B cell (primary cell): Measurements from ENCODE around the gene TCAIM. TPM values are rescaled to one million over a fixed set of nuclear protein-coding genes. Genes with fewer than 3 reads are reported as not detected.

ENCODE experiments used
- ATAC-seq: fragments of 200-7000 bp; cut with Tn5 transposase; one replicate; pipeline ENCODE4 v1.10.0; 2021; ENCODE audit warnings: low read depth, mild to moderate bottlenecking, moderate number of reproducible peaks, moderate library complexity
- CTCF ChIA-PET: fragments of 350-600 bp; sonication (Branson Sonifier 250); formaldehyde crosslinking; loops from one replicate; lab custom pipeline; 2021; ENCODE audit warnings: antibody characterized with exemption, inconsistent platforms; lab: Charles Lee
- POLR2A ChIA-PET: fragments of 350-600 bp; sonication (Branson Sonifier 250); formaldehyde crosslinking; loops from one replicate; lab custom pipeline; 2021; ENCODE audit warnings: antibody characterized with exemption; lab: Charles Lee
- DNase-seq: peaks from one replicate; pipeline ENCODE4 v3.0.0; 2013
- H2AFZ ChIP-seq: 2 replicates; pipeline ENCODE4 v1.6.1; 2012; ENCODE audit warnings: mild to moderate bottlenecking, low read depth, low read length; ENCODE audit not compliant: insufficient read depth, poor library complexity, severe bottlenecking
- H3K27ac ChIP-seq, 2 donors: 1 replicate in 1 of 2; 2 replicates in 1 of 2; pipeline ENCODE4 v1.5.1; 2012 to 2013; ENCODE audit warnings: low read length in 2 of 2, mild to moderate bottlenecking in 2 of 2, moderate library complexity in 1 of 2
- H3K27me3 ChIP-seq, 4 experiments: fragments of 200-600 bp in 1 of 4; sonication (generic) in 1 of 4; replicated peaks in 1 of 4; 1 replicate in 2 of 4; 2 replicates in 2 of 4; pipeline versions ENCODE4 v1.6.1 to v1.7.0; 2013 to 2016; ENCODE audit warnings: low read length in 3 of 4, mild to moderate bottlenecking in 2 of 4, mixed read lengths in 1 of 4, moderate library complexity in 1 of 4; ENCODE audit not compliant: insufficient read depth in 4 of 4, control insufficient read depth in 3 of 4; ENCODE audit errors: control extremely low read depth in 1 of 4
- H3K36me3 ChIP-seq, 2 experiments: replicated peaks in 1 of 2; 1 replicate in 1 of 2; 2 replicates in 1 of 2; pipeline versions ENCODE4 v1.6.1 to v1.7.1; 2013; ENCODE audit warnings: low read length in 1 of 2; ENCODE audit not compliant: insufficient read depth in 2 of 2, control insufficient read depth in 1 of 2; ENCODE audit errors: control extremely low read depth in 1 of 2, extremely low read depth in 1 of 2
- H3K4me1 ChIP-seq, 2 donors: fragments of 200-600 bp in 1 of 2; sonication (generic) in 1 of 2; 1 replicate in 1 of 2; 2 replicates in 1 of 2; pipeline versions ENCODE4 v1.5.1 to v1.6.1; 2013 to 2017; ENCODE audit warnings: low read length in 2 of 2; ENCODE audit not compliant: control insufficient read depth in 2 of 2, insufficient read depth in 2 of 2
- H3K4me2 ChIP-seq: replicated peaks from 2 replicates; pipeline ENCODE3; 2012; ENCODE audit warnings: mild to moderate bottlenecking, low read depth, low read length; ENCODE audit not compliant: poor library complexity, severe bottlenecking
- H3K4me3 ChIP-seq, 5 experiments: fragments of 200-600 bp in 1 of 5; sonication (generic) in 1 of 5; 1 replicate in 3 of 5; 2 replicates in 2 of 5; pipeline versions ENCODE4 v1.5.1 to v1.7.0; 2011 to 2016; ENCODE audit warnings: low read length in 4 of 5, mild to moderate bottlenecking in 4 of 5, low read depth in 2 of 5, control low read depth in 1 of 5, moderate library complexity in 1 of 5; ENCODE audit not compliant: insufficient read depth in 1 of 5; ENCODE audit errors: control extremely low read depth in 1 of 5, extremely low read depth in 1 of 5
- H3K79me2 ChIP-seq: fragments of 200-600 bp; sonication (generic); one replicate; pipeline ENCODE4 v1.6.0; 2016; ENCODE audit warnings: low read length; ENCODE audit not compliant: control insufficient read depth, insufficient read depth
- H3K9ac ChIP-seq: fragments of 200-600 bp; sonication (generic); 2 replicates; pipeline ENCODE4 v1.6.1; 2017; ENCODE audit warnings: mild to moderate bottlenecking, low read length, moderate library complexity
- H3K9me3 ChIP-seq, 3 donors: one replicate each; pipeline versions ENCODE4 v1.6.1 to v1.7.1; 2013; ENCODE audit warnings: low read length in 2 of 3; ENCODE audit not compliant: control insufficient read depth in 2 of 3, insufficient read depth in 1 of 3; ENCODE audit errors: control extremely low read depth in 1 of 3
- H4K20me1 ChIP-seq: 2 replicates; pipeline ENCODE4 v1.6.0; 2012; ENCODE audit warnings: mild to moderate bottlenecking, low read length; ENCODE audit not compliant: insufficient read depth, control insufficient read depth, poor library complexity, severe bottlenecking
- H3K27ac Mint-ChIP-seq: one replicate; pipeline ENCODE4 v1.8.0; 2021; ENCODE audit warnings: mixed read lengths
- H3K27me3 Mint-ChIP-seq: one replicate; pipeline ENCODE4 v1.8.0; 2021; ENCODE audit warnings: mixed read lengths
- H3K4me1 Mint-ChIP-seq: one replicate; pipeline ENCODE4 v1.8.0; 2021; ENCODE audit warnings: mixed read lengths
- H3K4me3 Mint-ChIP-seq: one replicate; pipeline ENCODE4 v1.8.0; 2021; ENCODE audit warnings: mixed read lengths
- H3K9me3 Mint-ChIP-seq: one replicate; pipeline ENCODE4 v1.8.0; 2022; ENCODE audit warnings: mixed read lengths; ENCODE audit not compliant: insufficient read depth
- EZH2 ChIP-seq: IDR thresholded peaks from 2 replicates; pipeline ENCODE4 v1.6.1; 2012; ENCODE audit warnings: borderline replicate concordance, low read depth, mild to moderate bottlenecking, moderate library complexity, low read length; ENCODE audit not compliant: insufficient read depth, poor library complexity, severe bottlenecking
- WGBS: methylation state at CpG from one replicate; pipeline ENCODE4 v1.1.5; 2013; ENCODE audit warnings: missing lambda C conversion rate; ENCODE audit not compliant: insufficient coverage; 5-methylcytosine and 5-hydroxymethylcytosine counted together
- intact Hi-C: fragments of 100-400 bp; cut with micrococcal nuclease; formaldehyde crosslinking; loops from one replicate; pipeline ENCODE4 v1.10.0; 2022
- polyA plus RNA-seq: library from polyadenylated mRNA; depleted of rRNA; stranded (reverse); fragments of >200 nt; gene quantifications from 2 replicates; pipeline ENCODE4 v1.2.3, GENCODE V29; 2012
- total RNA-seq, 2 donors: library from RNA; stranded (reverse); fragments of 120-200 nt in 1 of 2; gene quantifications; 1 replicate in 1 of 2; 2 replicates in 1 of 2; pipeline versions ENCODE4 v1.2.3 to v1.2.4, GENCODE V29; 2013 to 2022
- TF ChIP-seq, protein P1 (sequence below): fragments of 200-600 bp; IDR thresholded peaks from one replicate; pipeline ENCODE4 v1.8.0; 2022; ENCODE audit warnings: antibody characterized with exemption, mild to moderate bottlenecking

TCAIM gene
- total and polyA plus RNA-seq, 2 donors (not counting 1 experiment from before 2014, with no cell fraction given), result 4.3 to 15.8 TPM

DNA sequence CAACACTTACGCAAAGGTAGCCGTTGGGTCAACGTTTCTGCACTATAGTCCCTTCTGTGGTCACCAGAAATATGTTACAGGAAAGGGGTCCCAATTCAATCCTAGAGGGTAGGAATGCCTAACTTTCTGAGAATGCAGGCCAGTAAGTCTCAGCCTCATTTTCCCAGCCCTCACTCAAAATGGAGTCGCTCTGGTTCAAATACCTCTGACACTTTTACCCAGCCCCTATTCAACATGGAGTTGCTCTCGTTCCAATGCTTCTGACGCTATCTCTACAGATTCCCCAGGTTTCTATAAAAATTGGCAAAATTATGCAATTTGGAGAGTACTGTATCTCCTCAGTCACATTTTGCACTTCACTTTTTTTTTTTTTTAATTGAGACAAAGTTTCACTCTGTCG is 99.2 kb downstream of the TCAIM start:
- ATAC-seq, result no peak
- no peaks in the 10 kb centered on the region for H3K27me3 Mint-ChIP-seq
- no peaks in the 10 kb centered on the region for H3K79me2 ChIP-seq

More for the DNA sequence above, 99.2 kb downstream of the TCAIM start:
- peaks cover 20% of the 10 kb centered on the region for H3K4me1 Mint-ChIP-seq
- TF ChIP-seq EZH2, result no peak
- TF ChIP-seq, protein P1, sequence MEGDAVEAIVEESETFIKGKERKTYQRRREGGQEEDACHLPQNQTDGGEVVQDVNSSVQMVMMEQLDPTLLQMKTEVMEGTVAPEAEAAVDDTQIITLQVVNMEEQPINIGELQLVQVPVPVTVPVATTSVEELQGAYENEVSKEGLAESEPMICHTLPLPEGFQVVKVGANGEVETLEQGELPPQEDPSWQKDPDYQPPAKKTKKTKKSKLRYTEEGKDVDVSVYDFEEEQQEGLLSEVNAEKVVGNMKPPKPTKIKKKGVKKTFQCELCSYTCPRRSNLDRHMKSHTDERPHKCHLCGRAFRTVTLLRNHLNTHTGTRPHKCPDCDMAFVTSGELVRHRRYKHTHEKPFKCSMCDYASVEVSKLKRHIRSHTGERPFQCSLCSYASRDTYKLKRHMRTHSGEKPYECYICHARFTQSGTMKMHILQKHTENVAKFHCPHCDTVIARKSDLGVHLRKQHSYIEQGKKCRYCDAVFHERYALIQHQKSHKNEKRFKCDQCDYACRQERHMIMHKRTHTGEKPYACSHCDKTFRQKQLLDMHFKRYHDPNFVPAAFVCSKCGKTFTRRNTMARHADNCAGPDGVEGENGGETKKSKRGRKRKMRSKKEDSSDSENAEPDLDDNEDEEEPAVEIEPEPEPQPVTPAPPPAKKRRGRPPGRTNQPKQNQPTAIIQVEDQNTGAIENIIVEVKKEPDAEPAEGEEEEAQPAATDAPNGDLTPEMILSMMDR, result no peak
- Histone ChIP-seq H3K36me3 (no peaks in the 10 kb centered on the region), H3K4me1 (peaks cover 17 to 20% of the 10 kb centered on the region in 2 donors), H3K27ac (no peak overlapping the region), H3K4me2 (no peak overlapping the region), H3K9ac (no peak overlapping the region), H3K4me3 (no peak overlapping the region), H3K27me3 (no peaks in the 10 kb centered on the region), H4K20me1 (no peaks in the 10 kb centered on the region), H2AFZ (no peak overlapping the region), H3K9me3 (no peaks in the 10 kb centered on the region)
- POLR2A ChIA-PET, result no interaction called here
- WGBS, result 96% methylated on average over 3 of the region's 7 CpGs
- no peak overlapping the region for H3K4me3 Mint-ChIP-seq
- CTCF ChIA-PET, result no interaction called here
- no peak overlapping the region for H3K27ac Mint-ChIP-seq
- intact Hi-C loops, result no loop called here
- DNase-seq, result no peak
- H3K9me3 Mint-ChIP-seq, result no peaks in the 10 kb centered on the region
